Upper lobe of left lung (tissue), 6 donors: ENCODE results near the gene DOCK1. TPM values are rescaled to one million over a fixed set of nuclear protein-coding genes. Genes with fewer than 3 reads are reported as not detected.

Experiments
- ATAC-seq, 2 donors: fragments of 200-7000 bp; cut with Tn5 transposase; one replicate each; pipeline ENCODE4 v1.9.1; 2022; ENCODE audit warnings: mild to moderate bottlenecking in 2 of 2, moderate library complexity in 2 of 2; ENCODE audit not compliant: low FRiP score in 2 of 2
- DNase-seq, 2 donors: peaks; one replicate each; pipeline ENCODE4 v3.0.0-alpha.2; 2019 to 2020
- H3K27ac ChIP-seq, 4 donors: fragments of 200-600 bp; sonication (generic); one replicate each; pipeline ENCODE4 v1.5.1; 2016 to 2019
- H3K27me3 ChIP-seq, 4 donors: fragments of 200-600 bp; sonication (generic); one replicate each; pipeline ENCODE4 v1.5.1; 2017 to 2019
- H3K36me3 ChIP-seq, 4 donors: fragments of 200-600 bp; sonication (generic); one replicate each; pipeline ENCODE4 v1.5.1; 2016 to 2019
- H3K4me1 ChIP-seq, 4 donors: fragments of 200-600 bp; sonication (generic); one replicate each; pipeline ENCODE4 v1.5.1; 2018 to 2019
- H3K4me3 ChIP-seq, 4 donors: fragments of 200-600 bp; sonication (generic); one replicate each; pipeline ENCODE4 v1.5.1; 2017 to 2019; ENCODE audit warnings: mild to moderate bottlenecking in 2 of 4, moderate library complexity in 1 of 4
- H3K9me3 ChIP-seq, 4 donors: fragments of 200-600 bp; sonication (generic); one replicate each; pipeline ENCODE4 v1.5.1; 2018 to 2019
- CTCF ChIP-seq, 6 experiments: fragments of 450-650 bp in 4 of 6; fragments of 200-600 bp in 2 of 6; sonication (generic) in 2 of 6; IDR thresholded peaks; one replicate each; pipeline ENCODE4 v1.5.1; 2016 to 2019; ENCODE audit warnings: antibody characterized with exemption in 6 of 6
- EP300 ChIP-seq, 4 donors: sonication (generic); formaldehyde crosslinking; IDR thresholded peaks; one replicate each; pipeline ENCODE4 v1.5.1; 2017; ENCODE audit warnings: antibody characterized with exemption in 4 of 4, control low read depth in 2 of 4
- POLR2A ChIP-seq, 4 donors: fragments of 450-650 bp; IDR thresholded peaks; one replicate each; pipeline ENCODE4 v1.5.1; 2016 to 2017; ENCODE audit warnings: antibody characterized with exemption in 4 of 4, mild to moderate bottlenecking in 2 of 4
- POLR2AphosphoS5 ChIP-seq, 2 donors: sonication (generic); formaldehyde crosslinking; IDR thresholded peaks; one replicate each; pipeline ENCODE4 v1.5.1; 2017; ENCODE audit warnings: antibody characterized with exemption in 2 of 2
- WGBS, 2 donors: methylation state at CpG; one replicate each; pipeline ENCODE4 v1.1.5; 2017 to 2018; 5-methylcytosine and 5-hydroxymethylcytosine counted together
- total RNA-seq, 6 donors: library from RNA; depleted of rRNA in 4 of 6; stranded (reverse); fragments of >200 nt in 4 of 6; gene quantifications; one replicate each; pipeline versions ENCODE4 v1.1.0 to v1.2.1, GENCODE V29; 2016 to 2021
- donor health status: DM: no; HTN: no; CAD: no; lungs with moderate emphysema.
- donor health status: DM: no; HTN: yes; CAD: no; lungs with severe emphysema.

DOCK1 gene
- total RNA-seq, 6 donors from 2014 or later, result 37.5 to 63.9 (median 45.8) TPM

GRCh38 chr10:127028556-127028955 lies 123.3 kb downstream of the DOCK1 start:
- Histone ChIP-seq H3K27me3 (no peaks in the 10 kb centered on the region), H3K27ac (no peak overlapping the region), H3K4me3 (no peak overlapping the region), H3K4me1 (no peaks in the 10 kb centered on the region), H3K36me3 (peaks cover 6 to 84% (median 50%) of the 10 kb centered on the region in 4 donors), H3K9me3 (no peaks in the 10 kb centered on the region)
- DNase-seq, result no peak
- no peak for ATAC-seq
- no peak for TF ChIP-seq EP300 (IDR thresholded peaks at IDR 0.05)
- no peak for TF ChIP-seq POLR2A (IDR thresholded peaks at IDR 0.05)
- TF ChIP-seq POLR2AphosphoS5 (IDR thresholded peaks at IDR 0.05), result no peak
- TF ChIP-seq CTCF (IDR thresholded peaks at IDR 0.05), result no peak
- 90 to 96% methylated on average over 7 to 8 of the region's 8 CpGs for WGBS, 2 donors

GRCh38 chr10:127029061-127029460 lies 123.8 kb downstream of the DOCK1 start:
- Histone ChIP-seq H3K27ac (no peak overlapping the region), H3K4me1 (no peaks in the 10 kb centered on the region), H3K9me3 (no peaks in the 10 kb centered on the region), H3K36me3 (peaks cover 6 to 83% (median 52%) of the 10 kb centered on the region in 4 donors), H3K4me3 (no peak overlapping the region), H3K27me3 (no peaks in the 10 kb centered on the region)
- DNase-seq (peak in 1 of 2 donors; percentile 42), ATAC-seq (no peak)
- 95% methylated on average over 8 of the region's 8 CpGs for WGBS, 2 donors
- TF ChIP-seq POLR2A (IDR thresholded peaks at IDR 0.05), result no peak
- no peak for TF ChIP-seq CTCF (IDR thresholded peaks at IDR 0.05)
- no peak for TF ChIP-seq POLR2AphosphoS5 (IDR thresholded peaks at IDR 0.05)
- no peak for TF ChIP-seq EP300 (IDR thresholded peaks at IDR 0.05)

- Histone ChIP-seq H3K27ac (no peak overlapping the region), H3K4me1 (no peaks in the 10 kb centered on the region), H3K36me3 (peaks cover 6 to 77% (median 52%) of the 10 kb centered on the region in 4 donors), H3K27me3 (no peaks in the 10 kb centered on the region), H3K4me3 (no peak overlapping the region), H3K9me3 (no peaks in the 10 kb centered on the region)
- DNase-seq (no peak), ATAC-seq (no peak)
- TF ChIP-seq POLR2A (IDR thresholded peaks at IDR 0.05), result no peak
- no peak for TF ChIP-seq CTCF (IDR thresholded peaks at IDR 0.05)
- TF ChIP-seq POLR2AphosphoS5 (IDR thresholded peaks at IDR 0.05), result no peak
- TF ChIP-seq EP300 (IDR thresholded peaks at IDR 0.05), result no peak
- 91 to 92% methylated on average over 12 of the region's 12 CpGs for WGBS, 2 donors
These were observed 128.2 kb downstream of the DOCK1 start for GRCh38 chr10:127033216-127034033.

- Histone ChIP-seq H3K36me3 (peaks cover 6 to 77% (median 48%) of the 10 kb centered on the region in 4 donors), H3K4me3 (no peak overlapping the region), H3K27me3 (no peaks in the 10 kb centered on the region), H3K9me3 (no peaks in the 10 kb centered on the region), H3K27ac (no peak overlapping the region), H3K4me1 (no peaks in the 10 kb centered on the region)
- ATAC-seq (no peak), DNase-seq (no peak)
- TF ChIP-seq EP300 (IDR thresholded peaks at IDR 0.05), result no peak
- no peak for TF ChIP-seq POLR2AphosphoS5 (IDR thresholded peaks at IDR 0.05)
- TF ChIP-seq CTCF (IDR thresholded peaks at IDR 0.05), result no peak
- TF ChIP-seq POLR2A (IDR thresholded peaks at IDR 0.05), result no peak
- WGBS, 2 donors, result 80% methylated on average over 6 to 7 of the region's 7 CpGs
These were observed 128.9 kb downstream of the DOCK1 start for GRCh38 chr10:127034034-127034633.
